ENCODE data around the gene PRMT7.

GRCh38 chr16:68397710-68398201, 86.9 kb downstream of the PRMT7 start:
- TF ChIP-seq POLR2A (IDR thresholded peaks at IDR 0.05; ENCODE audit: control extremely low read depth in 1 of 2, low read depth in 2 of 2, low read length in 2 of 2) (no peak), GABPA (IDR thresholded peaks at IDR 0.05; ENCODE audit: borderline replicate concordance, insufficient read depth, low read length) (no peak)
- TF ChIP-seq, protein P1, sequence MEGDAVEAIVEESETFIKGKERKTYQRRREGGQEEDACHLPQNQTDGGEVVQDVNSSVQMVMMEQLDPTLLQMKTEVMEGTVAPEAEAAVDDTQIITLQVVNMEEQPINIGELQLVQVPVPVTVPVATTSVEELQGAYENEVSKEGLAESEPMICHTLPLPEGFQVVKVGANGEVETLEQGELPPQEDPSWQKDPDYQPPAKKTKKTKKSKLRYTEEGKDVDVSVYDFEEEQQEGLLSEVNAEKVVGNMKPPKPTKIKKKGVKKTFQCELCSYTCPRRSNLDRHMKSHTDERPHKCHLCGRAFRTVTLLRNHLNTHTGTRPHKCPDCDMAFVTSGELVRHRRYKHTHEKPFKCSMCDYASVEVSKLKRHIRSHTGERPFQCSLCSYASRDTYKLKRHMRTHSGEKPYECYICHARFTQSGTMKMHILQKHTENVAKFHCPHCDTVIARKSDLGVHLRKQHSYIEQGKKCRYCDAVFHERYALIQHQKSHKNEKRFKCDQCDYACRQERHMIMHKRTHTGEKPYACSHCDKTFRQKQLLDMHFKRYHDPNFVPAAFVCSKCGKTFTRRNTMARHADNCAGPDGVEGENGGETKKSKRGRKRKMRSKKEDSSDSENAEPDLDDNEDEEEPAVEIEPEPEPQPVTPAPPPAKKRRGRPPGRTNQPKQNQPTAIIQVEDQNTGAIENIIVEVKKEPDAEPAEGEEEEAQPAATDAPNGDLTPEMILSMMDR (IDR thresholded peaks at IDR 0.05; ENCODE audit: control extremely low read depth in 1 of 3, insufficient read depth in 1 of 3, low read depth in 1 of 3, low read length in 3 of 3), result no peak
